GM23248 (cell line): ENCODE measurements around the gene POLD1.

Source experiments
- EZH2 ChIP-seq: fragments of 200-600 bp; sonication (generic); IDR thresholded peaks from 2 replicates; pipeline ENCODE4 v1.6.1; 2018; ENCODE audit warnings: antibody characterized with exemption, mild to moderate bottlenecking; ENCODE audit not compliant: insufficient read depth, poor library complexity, severe bottlenecking
- EZH2phosphoT487 ChIP-seq: fragments of 200-600 bp; sonication (generic); IDR thresholded peaks from 2 replicates; pipeline ENCODE4 v1.6.1; 2018; ENCODE audit warnings: antibody characterized with exemption, moderate library complexity, mild to moderate bottlenecking, low read depth; ENCODE audit not compliant: insufficient read depth

DNA sequence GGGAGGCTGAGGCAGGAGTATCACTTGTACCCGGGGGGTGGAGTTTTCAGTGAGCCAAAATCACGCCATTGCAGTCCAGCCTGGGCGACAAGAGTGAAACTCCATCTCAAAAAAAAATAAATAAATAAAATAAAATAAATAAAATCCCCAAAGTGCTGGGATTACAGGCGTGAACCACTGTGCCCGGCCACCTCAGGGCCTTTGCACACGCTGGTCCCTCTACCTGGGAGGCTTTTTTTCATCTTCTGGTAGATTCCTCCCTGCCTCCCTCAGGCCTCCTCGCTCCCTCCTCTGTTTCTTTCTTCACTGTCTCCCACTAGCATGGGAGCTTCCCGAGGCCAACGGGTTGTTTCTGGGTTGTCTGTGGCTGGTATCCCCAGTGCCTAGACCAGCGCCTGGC is 63.6 kb downstream of the POLD1 start:
- TF ChIP-seq EZH2, result no peak
- TF ChIP-seq EZH2phosphoT487, result no peak
